ENCODE measurements around the gene PGPEP1.
"Not testable (repeated sequence)": the region's sequence is repeated elsewhere in the genome, so short reads cannot be mapped to it uniquely, and the experiment has no call there.

The PGPEP1 gene

DNA sequence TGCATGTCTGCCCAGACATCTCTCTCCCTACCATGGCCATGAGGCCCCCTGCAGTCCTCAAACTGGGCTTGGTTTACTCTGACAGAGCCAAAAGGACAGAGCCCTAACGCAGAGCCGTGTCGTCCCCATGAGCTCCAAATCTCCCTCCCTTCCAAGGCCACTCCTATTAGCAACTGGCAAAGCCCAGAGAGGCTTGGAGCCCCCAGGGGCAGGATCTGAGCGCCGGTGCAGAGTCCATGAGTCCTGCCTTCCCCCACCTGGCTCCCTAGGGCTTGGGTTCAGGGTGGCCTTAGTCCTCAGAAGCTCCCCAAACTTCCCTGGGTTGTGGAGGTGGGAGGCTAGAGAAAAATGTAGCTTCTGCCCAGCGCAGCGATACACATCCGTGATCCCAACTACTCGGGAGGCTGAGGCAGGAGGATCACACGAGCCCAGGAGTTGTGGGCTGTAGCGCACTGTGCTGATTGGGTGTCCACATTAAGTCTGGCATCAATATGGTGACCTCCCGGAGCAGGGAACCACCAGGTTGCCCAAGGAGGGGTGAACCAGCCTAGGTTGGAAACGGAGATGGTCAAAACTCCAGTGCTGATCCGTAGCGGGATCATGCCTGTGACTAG, 7.4 kb upstream of the PGPEP1 start:
- no peak for DNase-seq (ENCODE audit: low spot score)

DNA sequence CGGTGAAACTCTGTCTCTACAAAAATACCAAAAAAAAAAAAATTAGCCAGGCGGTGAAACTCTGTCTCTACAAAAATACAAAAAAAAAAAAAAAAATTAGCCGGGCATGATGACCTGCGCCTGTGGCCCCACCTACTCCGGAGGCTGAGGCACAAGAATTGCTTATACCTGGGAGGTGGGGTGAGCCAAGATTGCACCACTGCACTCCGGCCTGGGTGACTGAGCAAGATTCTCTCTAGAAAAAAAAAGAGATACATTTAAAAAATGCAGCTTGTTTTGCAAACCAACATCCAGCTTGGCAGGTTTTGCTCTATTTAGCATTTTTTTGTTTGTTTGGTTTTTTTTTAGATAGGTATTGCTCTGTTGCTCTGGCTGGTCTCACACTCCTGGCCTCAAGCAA, 6.7 kb upstream of the PGPEP1 start:
- DNase-seq (ENCODE audit: low spot score) = no peak

DNA sequence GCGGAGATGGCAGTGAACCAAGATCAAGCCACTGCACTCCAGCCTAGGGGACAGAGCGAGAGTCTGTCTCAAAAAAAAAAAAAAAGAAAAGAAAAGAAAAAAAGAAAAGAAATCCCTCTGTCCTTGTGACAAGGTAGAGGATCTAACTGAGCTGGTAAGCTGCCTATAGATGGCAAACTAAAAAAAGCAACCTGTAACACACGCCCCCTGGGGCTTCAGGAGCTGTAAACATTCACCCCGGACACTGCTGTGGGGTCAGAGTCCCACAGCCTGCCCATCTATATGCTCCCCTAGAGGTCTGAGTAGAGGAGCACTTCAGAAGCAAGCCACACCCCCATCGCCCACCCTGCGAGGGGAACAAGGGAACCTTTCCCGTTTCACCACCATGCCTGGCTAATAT, 4.3 kb upstream of the PGPEP1 start:
- no peak for DNase-seq (ENCODE audit: low spot score)

DNA sequence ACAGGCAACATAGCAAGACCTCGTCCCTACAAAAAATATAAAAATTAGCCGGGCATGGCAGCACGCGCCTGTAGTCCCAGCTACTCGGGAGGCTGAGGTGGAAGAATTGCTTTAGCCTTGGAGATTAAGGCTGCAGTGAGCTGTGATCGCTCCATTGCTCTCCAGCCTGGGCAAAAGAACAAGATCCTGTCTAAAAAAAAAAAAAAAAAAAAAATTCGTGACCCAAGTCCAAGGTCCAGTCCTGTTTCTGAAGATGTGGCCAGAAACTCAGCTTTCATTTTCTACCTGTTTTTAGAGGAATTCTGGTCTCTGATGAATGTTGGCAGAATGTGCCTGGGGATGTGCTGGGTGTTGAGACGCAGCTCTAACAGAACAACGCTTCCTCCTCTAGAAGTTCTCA, 1.9 kb upstream of the PGPEP1 start:
- DNase-seq (ENCODE audit: low spot score) = no peak

DNA sequence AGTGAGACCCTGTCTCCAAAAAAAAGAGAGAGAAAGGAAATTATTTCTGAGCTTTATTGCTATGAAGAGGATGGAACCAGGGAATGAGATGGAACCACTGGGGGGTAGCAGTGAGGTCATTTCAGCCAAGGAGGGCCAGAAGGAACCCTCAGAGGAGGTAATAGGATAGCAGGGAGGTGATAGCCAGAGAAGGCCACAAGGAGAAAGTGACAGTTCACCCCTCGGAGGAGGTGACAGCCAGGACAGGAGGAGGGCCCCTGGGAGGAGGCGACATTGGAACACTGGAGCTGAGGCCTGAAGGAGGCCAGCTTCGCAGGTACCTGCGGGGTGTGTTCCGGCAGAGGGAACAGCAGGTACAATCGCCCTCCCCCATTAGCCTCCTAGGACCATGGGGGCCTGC, 675 bp upstream of the PGPEP1 start:
- no peak for DNase-seq (ENCODE audit: low spot score)

DNA sequence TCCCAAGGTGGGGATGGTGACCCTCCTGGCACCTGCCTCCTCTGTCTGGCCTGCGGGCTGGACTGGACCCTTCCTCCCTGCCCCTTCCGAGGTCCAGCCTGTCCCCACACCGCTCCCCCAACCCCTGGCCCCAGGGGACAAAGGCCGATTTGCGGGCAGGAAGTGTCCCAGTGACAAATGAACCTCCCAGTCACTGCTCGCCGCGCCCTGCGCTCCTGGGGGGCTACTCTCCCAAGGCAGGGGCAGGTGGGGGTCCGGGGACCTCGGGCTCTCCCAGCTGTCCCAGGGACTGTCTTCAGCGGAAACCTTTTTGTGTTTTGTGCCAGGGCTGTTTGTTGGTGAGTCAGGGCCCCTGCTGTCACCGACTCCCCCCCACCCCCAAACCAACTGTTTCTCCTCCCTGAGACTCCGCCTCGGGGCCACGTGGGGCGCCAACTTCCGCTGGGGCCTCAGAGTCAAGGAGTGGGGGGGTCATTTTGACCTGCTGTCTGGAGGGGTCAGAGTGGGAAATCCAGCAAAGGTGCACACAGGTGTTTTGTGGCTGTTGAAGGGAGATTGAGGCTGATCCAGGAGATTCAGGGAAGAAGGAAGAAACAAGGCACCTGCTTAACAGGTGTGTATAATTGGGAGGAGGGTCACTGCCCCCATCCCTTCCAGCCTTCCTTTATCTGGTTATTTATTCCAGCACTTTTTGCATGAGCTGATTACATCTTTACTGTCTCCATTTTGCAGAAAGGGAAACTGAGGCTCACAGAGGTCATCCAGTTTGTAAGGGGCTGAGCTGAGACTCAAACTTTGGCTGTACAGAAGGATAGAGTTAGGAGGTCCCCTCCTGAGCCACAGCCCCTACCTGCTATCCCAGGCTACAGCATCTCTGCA, 831 bp downstream of the PGPEP1 start:
- peak; percentile 72 for DNase-seq (ENCODE audit: low spot score)

DNA sequence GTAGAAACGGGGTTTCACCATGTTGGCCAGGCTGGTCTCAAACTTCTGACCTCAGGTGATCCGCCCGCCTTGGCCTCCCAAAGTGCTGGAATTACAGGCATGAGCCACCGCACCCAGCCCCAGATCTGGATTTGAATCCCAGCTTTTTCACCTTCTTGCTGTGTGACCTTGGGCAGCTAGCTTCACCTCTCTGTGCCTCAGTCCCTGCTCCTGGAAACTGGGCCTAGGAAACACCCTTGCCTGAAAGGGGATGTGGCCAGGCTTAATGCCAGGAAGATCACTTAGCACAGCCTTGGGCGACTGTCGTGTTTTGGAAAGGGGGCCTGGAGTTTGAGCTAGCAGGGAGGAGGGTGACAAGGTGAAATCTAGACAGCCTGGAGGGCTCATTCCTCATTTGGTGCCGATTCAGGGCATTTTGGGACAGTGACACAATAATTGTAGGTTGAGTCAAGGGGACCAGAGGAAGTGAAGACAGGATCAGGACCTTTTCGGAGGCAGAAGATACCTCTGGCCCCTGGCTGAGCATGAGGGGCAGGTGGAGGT, 1.8 kb downstream of the PGPEP1 start:
- DNase-seq (ENCODE audit: low spot score) = no peak

DNA sequence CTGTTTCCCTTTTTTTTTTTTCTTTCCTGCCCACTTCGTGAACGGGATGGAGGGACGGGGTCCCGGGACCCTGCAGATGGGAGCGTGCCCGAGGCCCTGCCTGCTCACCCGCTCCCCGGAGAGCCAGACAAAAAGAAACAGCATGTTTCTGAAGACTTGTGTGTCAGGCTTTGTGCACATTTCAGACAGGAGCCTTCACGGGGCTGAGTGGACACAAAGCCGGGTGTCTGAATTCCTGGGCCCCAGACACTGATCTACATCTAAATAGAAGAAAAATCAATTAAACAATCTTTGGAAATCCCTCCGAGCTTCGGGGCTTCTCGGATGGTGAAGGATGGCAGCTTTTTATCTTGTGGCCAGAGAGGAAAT, 4.2 kb downstream of the PGPEP1 start:
- no peak for DNase-seq (ENCODE audit: low spot score)

DNA sequence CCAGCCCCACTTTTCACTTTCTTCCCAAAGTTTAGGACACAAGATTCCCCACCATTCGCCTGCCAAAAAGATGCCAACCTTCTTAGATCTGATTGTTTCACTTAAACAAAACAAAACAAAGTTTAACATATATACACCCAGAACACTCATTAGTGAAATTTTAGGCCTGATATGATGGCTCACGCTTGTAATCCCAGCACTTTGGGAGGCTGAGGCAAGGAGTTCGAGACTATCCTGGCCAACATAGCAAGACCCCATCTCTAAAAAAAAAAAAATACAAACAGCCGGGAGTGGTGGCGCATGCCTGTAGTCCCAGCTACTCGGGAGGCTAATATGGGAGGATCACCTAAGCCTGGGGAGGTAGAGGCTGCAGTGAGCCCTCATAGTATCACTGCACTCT, 4.9 kb downstream of the PGPEP1 start:
- DNase-seq (ENCODE audit: low spot score) = no peak

DNA sequence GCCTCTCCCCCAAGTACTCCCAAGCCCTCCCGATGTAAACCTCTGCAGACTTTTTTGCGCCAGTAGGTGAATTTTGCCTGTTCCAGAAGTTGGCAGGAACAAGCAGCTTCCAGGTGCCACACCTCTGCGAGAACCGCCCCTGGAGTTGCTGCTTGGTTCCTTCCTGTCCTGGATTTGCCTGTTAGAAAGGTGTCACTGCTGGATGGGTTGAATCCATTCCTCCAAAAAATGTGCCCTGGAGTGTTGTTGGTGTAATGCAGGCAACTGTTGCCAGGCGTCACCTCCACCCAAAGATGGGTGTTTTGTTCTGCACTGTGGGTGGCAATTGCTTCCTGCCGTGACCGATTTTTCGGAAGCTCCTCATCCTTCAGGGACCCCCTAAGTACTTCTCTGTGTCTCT, 5.7 kb downstream of the PGPEP1 start:
- no peak for DNase-seq (ENCODE audit: low spot score)

DNA sequence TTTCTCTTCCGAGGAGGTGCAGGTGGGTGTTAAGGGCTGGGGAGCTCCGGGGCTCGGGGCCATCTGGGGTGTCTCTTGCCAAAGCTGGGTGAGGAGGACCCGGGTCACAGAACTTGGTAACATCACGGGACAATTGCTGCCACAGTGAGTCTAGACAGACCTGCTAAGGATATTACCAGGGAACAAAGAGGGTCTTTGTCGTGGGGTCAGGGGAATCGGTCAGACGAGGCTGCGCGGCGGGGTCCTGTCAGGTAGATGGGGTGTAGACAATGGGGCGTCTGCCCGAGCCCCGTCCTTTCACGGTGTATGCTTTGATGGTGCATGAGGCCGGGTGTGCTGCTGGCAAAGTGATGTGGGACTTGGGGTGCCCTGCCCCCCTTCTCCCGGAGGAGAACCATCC, 7.8 kb downstream of the PGPEP1 start:
- DNase-seq (ENCODE audit: low spot score) = no peak

DNA sequence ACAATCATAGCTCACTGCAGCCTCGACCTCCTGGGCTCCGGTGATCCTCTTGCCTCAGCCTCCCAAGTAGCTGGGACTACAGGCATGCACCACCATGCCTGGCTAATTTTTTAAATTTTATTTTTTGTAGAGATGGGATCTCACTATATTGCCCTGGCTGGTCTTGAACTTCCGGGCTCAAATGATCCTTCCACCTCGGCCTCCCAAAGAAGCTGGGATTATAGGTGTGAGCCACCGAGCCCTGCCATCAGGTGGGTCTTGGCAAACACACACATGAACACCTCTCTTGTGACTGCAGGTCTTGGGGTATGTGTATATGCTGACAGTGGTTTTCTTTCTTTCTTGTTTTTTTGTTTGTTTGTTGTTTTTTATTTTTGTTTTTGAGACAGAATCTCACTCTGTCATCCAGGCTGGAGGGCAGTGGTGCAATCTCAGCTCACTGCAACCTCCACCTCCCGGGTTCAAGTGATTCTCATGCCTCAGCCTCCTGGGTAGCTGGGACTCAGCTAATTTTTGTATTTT, 8.5 kb downstream of the PGPEP1 start:
- DNase-seq (ENCODE audit: low spot score) = not testable (repeated sequence)

DNA sequence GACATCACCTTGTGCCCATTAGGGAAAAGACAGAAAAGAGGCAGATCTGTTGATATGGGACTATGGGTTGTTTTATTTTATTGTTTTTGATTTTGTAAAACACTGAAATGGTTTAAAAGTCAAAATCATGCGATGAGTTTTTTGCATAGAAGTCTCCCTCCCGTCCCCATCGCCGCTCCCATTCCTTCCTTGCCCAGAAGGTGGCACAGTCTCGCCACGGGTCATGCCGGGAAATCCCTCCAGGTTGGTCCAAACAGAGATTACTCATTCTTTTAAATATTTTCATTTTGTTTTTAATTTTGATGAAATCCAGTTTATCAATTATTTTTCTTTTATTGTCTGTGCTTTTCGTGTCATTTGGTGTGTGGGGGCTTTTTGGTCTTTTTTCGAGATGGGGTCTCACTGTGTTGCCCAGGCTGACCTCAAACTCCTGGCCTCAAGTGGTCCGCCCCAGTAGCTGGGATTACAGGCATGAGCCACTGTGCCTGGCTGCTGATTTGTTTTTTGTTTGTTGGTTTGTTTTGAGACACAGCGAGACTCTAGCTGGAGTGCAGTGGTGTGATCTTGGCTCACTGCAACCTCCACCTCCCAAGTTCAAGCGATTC, 9.2 kb downstream of the PGPEP1 start:
- peak; percentile 20 for DNase-seq (ENCODE audit: low spot score)

DNA sequence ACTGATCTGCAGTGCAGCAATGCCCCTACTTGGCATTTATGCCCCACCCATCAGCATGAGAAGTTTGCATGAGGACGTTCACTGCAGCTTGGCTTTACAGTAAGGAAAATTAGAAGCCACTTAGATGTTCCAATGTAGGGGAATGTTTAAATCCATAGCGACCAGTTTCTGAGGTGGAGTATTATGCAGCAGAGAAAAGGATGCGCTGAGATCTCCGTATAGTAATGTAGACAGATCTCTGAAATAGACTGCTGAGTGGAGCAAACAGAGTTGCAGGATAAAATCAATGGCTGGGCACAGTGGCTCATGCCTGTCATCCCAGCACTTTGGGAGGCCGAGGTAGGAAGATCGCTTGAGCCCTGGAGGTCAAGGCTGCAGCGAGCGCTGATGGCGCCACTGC, 10.1 kb downstream of the PGPEP1 start:
- no peak for DNase-seq (ENCODE audit: low spot score)

DNA sequence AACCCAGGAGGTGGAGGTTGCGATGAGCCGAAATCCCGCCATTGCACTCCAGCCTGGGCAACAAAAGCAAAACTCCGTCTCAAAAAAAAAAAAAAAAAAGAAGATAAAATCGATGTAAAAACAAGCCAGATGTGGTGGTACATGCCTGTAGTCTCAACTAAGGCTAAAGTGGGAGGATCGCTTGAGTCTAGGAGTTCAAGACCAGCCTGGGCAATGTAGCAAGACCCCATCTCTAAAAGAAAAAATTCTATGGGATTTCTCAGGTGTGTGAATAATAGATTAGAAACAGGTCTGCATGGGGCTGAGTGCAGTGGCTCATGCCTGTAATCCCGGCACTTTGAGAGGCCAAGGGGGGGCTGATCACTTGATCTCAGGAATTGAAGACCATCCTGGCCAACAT, 11.1 kb downstream of the PGPEP1 start:
- DNase-seq (ENCODE audit: low spot score) = no peak

DNA sequence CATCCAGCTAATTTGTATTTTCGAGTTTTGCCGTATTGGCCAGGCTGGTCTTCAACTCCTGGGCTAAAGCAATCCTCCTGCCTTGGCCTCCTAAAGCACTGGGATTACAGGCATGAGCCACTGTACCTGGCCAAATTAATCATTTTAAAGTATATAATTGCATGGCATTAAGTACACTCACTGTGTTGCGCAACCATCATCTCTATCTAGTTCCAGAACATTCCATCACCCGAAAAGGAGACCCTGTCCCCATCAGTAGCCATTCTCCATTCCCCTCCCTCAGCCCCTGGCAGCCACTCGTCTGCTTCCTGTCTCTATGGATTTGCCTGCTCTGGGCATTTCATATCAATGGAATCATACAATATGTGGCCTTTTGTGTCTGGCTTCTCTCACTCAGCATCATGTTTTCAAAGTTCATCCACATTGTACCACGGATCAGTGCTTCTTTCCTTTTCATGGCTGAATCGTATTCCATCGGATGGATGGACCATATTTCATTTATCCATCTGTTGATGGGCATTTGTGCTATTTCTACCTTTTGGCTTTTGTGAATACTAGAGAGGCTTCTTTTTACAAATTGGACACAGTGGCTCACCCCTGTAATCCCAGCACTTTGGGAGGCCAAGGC, 13.1 kb downstream of the PGPEP1 start:
- no peak for DNase-seq (ENCODE audit: low spot score)

DNA sequence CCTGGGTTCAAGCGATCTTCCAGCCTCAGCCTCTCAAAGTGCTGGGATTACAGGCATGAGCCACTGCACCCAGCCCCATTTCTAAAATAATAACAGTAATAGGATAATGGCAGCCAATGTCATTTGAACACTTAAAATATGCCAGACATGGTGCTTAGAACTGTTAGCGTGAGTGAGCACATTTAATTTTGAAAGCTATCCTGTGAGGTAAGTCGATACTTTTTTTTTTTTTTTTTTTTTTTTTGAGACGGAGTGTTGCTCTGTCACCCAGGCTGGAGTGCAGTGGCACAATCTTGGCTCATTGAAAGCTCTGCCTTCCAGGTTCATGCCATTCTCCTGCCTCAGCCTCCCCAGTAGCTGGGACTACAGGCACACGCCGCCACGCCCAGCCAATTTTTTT, 14.3 kb downstream of the PGPEP1 start:
- DNase-seq (ENCODE audit: low spot score) = not testable (repeated sequence)

DNA sequence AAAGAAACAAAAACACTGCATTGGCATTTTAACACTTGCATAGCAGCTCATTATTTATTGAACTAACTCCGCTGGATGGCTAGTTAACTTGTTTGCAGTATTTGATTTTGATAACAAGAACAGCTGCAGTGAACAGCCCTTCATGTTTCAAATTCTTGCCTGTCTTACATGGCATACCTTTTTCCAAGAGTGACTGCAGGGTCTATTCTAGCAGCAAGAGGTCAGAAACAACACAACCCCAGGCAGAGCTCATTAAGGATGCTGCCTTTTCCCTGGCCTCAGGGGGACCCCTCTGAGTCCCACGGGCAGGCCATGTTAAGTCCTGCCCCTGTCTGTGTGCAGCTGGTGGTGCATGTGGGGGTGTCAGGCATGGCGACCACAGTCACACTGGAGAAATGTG, 16.6 kb downstream of the PGPEP1 start:
- no peak for DNase-seq (ENCODE audit: low spot score)

DNA sequence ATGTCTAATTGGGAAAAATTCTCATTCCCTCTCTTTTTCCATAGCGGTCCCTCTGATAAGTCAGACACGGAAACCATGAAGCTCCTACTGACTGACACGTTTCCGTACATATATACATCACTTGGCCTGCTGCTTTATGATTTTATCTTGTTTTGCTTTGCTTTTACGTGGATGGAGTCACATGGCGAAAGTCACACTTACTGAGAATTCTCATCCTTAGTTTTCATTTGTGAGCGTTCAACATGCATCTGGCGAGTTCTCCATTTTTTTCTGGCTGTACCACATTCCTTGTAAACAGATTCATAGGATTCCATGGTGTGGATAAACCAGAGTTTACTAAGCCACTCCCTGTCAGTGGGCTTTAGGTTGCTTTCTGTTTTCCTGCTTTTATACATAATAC, 21.2 kb downstream of the PGPEP1 start:
- no peak for DNase-seq (ENCODE audit: low spot score)

DNA sequence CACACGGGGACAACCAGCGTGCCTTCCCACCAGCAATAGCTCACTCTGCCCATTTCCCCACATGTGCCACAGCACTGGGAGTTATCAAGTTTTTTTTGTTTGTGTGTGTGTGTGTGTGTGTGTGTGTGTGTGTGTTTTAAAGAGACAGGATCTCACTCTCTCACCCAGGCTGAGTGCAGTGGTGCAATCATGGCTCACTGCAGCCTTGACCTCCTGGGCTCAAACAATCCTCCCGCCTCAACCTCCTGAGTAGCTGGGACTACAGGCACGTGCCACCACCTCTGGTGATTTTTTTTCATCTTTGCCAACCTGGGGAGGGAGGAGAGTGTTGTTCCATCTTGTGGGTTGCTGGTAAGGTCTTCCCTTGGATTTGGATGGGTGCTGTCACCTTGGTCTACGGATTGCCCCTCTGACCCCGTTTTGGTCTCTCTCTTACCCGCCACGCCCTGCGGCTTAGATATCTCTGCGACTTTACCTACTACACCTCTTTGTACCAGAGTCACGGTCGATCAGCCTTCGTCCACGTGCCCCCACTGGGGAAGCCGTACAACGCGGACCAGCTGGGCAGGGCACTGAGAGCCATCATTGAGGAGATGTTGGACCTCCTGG, 22.6 kb downstream of the PGPEP1 start:
- no peak for DNase-seq (ENCODE audit: low spot score)

DNA sequence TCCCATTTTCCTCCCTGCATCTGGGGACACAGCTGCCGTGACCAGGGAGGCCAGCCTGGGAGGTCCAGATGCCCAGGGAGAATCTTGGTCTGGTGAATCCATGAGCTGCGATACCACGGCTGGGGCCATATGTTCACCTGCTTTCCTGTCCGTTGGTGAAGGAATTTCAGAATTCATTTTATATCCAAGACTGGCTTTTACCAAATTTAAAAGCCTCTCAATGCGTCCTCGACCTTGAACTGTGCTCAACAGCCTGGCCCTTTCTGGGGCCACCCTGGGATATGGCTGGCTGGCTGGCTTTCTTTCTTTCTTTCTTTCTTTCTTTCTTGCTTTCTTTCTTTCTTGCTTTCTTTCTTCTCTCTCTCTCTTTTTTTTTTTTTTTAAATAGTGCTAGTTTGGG, 23.4 kb downstream of the PGPEP1 start:
- DNase-seq (ENCODE audit: low spot score) = no peak

DNA sequence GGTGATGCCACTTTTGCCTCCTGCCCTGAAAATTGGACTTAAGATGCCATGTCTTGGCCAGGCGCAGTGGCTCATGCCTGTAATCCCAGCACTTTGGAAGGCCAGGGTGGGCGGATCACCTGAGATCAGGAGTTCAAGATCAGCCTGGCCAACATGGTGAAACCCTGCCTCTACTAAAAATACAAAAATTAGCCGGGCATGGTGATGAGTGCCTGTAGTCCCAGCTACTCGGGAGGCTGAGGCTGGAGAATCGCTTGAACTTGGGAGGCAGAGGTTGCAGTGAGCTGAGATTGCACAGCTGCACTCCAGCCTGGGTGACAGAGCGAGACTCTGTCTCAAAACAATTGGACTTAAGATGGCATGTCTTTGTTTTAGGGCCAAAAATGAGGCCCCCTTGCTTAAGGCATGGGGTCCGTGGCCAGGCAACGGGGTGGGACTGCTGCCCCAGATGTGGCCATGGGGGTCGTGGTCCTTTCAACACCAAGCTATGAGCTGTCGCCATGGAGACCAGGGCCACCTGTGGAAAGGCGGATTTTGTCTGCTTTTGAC, 24.0 kb downstream of the PGPEP1 start:
- DNase-seq (ENCODE audit: low spot score) = not testable (repeated sequence)

Data from CD4-positive, alpha-beta T cell treated with Interleukin-2 at 100 ng/mL for 4 hours (primary cell).